Parathyroid adenoma (tissue), 2 donors: ENCODE measurements around the gene PPFIA2.

ENCODE experiments used
- H2AFZ ChIP-seq: fragments of 300-600 bp; sonication (generic); one replicate; pipeline ENCODE4 v1.7.0; 2017; ENCODE audit warnings: antibody characterized with exemption, mild to moderate bottlenecking
- H3K27ac ChIP-seq: fragments of 300-600 bp; sonication (generic); one replicate; pipeline ENCODE4 v1.7.0; 2017
- H3K27me3 ChIP-seq: fragments of 300-600 bp; sonication (generic); one replicate; pipeline ENCODE4 v1.7.0; 2017; ENCODE audit warnings: low read length; ENCODE audit not compliant: control insufficient read depth, insufficient read depth
- H3K36me3 ChIP-seq: fragments of 300-600 bp; sonication (generic); one replicate; pipeline ENCODE4 v1.7.0; 2017; ENCODE audit warnings: low read length; ENCODE audit not compliant: control insufficient read depth, insufficient read depth
- H3K4me1 ChIP-seq: fragments of 300-600 bp; sonication (generic); one replicate; pipeline ENCODE4 v1.7.0; 2017; ENCODE audit warnings: control low read depth
- H3K4me2 ChIP-seq: fragments of 300-600 bp; sonication (generic); one replicate; pipeline ENCODE4 v1.7.0; 2017; ENCODE audit warnings: low read length
- H3K4me3 ChIP-seq: fragments of 300-600 bp; sonication (generic); one replicate; pipeline ENCODE4 v1.7.0; 2017; ENCODE audit warnings: low read depth, low read length
- H3K79me2 ChIP-seq: fragments of 300-600 bp; sonication (generic); one replicate; pipeline ENCODE4 v1.7.0; 2017; ENCODE audit warnings: control low read depth
- H3K9ac ChIP-seq: fragments of 300-600 bp; sonication (generic); one replicate; pipeline ENCODE4 v1.7.0; 2017; ENCODE audit warnings: mild to moderate bottlenecking
- H3K9me3 ChIP-seq: fragments of 300-600 bp; sonication (generic); one replicate; pipeline ENCODE4 v1.7.0; 2017; ENCODE audit warnings: low read length; ENCODE audit not compliant: control insufficient read depth
- TF ChIP-seq, protein P1 (sequence below): fragments of 300-600 bp; sonication (generic); IDR thresholded peaks from one replicate; pipeline ENCODE4 v1.7.0; 2017; ENCODE audit warnings: antibody characterized with exemption, mild to moderate bottlenecking
- donor health status: primary hyperparathyroidism.

The PPFIA2 gene

DNA sequence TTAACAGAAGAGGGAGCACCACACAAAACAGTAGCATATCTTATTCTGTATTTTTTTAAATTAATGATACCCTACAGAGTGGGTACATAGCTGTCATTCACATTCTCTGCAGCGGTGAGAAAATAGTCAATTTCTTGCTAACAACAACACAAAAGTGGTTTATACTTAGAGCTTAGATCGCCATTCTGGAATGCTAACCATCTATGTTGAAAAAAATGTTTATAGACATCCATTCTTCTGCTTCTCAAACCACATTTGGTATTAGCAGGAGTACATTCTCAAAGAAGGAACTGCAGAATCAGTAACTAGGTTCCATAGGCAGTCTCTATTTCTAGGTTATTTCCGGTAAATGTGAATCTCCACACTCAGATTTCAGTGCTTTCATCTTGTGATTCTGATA lies 185.9 kb downstream of the PPFIA2 start:
- TF ChIP-seq, protein P1, sequence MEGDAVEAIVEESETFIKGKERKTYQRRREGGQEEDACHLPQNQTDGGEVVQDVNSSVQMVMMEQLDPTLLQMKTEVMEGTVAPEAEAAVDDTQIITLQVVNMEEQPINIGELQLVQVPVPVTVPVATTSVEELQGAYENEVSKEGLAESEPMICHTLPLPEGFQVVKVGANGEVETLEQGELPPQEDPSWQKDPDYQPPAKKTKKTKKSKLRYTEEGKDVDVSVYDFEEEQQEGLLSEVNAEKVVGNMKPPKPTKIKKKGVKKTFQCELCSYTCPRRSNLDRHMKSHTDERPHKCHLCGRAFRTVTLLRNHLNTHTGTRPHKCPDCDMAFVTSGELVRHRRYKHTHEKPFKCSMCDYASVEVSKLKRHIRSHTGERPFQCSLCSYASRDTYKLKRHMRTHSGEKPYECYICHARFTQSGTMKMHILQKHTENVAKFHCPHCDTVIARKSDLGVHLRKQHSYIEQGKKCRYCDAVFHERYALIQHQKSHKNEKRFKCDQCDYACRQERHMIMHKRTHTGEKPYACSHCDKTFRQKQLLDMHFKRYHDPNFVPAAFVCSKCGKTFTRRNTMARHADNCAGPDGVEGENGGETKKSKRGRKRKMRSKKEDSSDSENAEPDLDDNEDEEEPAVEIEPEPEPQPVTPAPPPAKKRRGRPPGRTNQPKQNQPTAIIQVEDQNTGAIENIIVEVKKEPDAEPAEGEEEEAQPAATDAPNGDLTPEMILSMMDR: no peak
- Histone ChIP-seq H3K79me2 (no peaks in the 10 kb centered on the region), H3K9me3 (no peaks in the 10 kb centered on the region), H2AFZ (no peak overlapping the region), H3K27ac (no peak overlapping the region), H3K4me2 (no peak overlapping the region), H3K36me3 (no peaks in the 10 kb centered on the region), H3K4me3 (no peak overlapping the region), H3K9ac (no peak overlapping the region), H3K4me1 (no peaks in the 10 kb centered on the region), H3K27me3 (no peaks in the 10 kb centered on the region)

DNA sequence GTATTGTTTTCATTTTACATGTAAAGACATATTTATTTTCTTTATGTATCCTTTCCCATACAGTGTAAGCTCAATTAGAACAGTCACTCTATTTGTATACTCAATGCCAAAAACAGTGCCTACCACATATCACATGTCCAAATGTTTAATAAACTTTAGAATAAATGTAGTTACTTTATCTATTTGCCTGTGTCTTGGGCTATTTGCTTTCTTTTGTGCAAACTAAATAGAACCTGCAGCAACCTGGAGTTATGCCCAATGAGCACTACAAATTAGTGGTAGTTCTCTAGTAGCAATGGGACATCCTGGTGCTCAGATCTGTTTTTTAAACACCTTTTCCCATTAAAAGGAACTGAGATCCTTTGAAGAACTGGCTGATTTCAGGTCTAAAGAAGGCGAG lies 186.7 kb downstream of the PPFIA2 start:
- Histone ChIP-seq H3K4me3 (no peak overlapping the region), H3K9ac (no peak overlapping the region), H3K4me2 (no peak overlapping the region), H3K79me2 (no peaks in the 10 kb centered on the region), H3K4me1 (no peaks in the 10 kb centered on the region), H3K27me3 (no peaks in the 10 kb centered on the region), H3K9me3 (no peaks in the 10 kb centered on the region), H3K36me3 (no peaks in the 10 kb centered on the region), H3K27ac (no peak overlapping the region), H2AFZ (no peak overlapping the region)
- TF ChIP-seq, protein P1: no peak

DNA sequence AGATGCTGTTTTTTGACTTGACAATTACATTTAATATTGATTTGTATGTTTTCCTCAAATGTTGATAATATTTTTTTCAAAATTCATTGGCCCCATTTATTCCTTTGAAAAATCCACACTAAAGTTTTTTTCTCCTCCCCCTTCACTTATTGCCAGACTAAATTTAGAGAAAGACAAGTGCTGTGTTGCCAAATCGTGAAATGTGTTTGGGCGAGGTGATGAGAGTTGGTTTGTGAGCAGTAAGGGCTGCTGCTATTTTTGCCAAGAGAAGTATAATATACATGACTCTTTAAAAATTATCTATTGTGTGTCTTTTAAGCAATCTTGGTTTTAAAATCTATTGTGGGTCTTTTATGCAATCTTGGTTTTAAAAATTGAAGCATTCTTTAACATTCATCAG lies 188.9 kb downstream of the PPFIA2 start:
- Histone ChIP-seq H3K4me1 (no peaks in the 10 kb centered on the region), H3K36me3 (no peaks in the 10 kb centered on the region), H3K4me2 (no peak overlapping the region), H3K9ac (no peak overlapping the region), H3K27me3 (no peaks in the 10 kb centered on the region), H2AFZ (no peak overlapping the region), H3K79me2 (no peaks in the 10 kb centered on the region), H3K9me3 (no peaks in the 10 kb centered on the region), H3K4me3 (no peak overlapping the region), H3K27ac (no peak overlapping the region)
- TF ChIP-seq, protein P1: no peak

DNA sequence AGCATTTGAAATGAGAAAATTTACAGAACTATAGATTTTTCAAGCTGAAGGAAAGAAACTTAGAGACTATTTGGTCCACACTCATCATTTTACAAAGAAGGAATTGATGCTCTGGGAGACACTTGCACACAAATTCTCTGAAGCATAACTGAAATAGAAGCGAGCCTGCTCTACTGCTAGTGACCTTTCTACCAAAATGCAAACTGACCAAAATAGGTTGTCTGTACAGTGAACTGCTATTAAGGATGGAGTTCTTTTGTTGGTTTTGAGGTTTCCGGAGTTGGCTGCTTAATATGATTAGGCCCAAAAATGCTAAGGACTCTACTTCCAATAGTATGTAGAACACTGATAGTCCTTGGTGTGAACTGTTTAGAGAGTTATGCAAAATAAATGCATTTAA lies 194.9 kb downstream of the PPFIA2 start:
- H3K27ac ChIP-seq: no peak overlapping the region
- no peaks in the 10 kb centered on the region for H3K9me3 ChIP-seq
- no peaks in the 10 kb centered on the region for H3K4me1 ChIP-seq
- H3K4me2 ChIP-seq: no peak overlapping the region
- H3K27me3 ChIP-seq: no peaks in the 10 kb centered on the region
- no peak overlapping the region for H2AFZ ChIP-seq
- no peaks in the 10 kb centered on the region for H3K79me2 ChIP-seq
- H3K4me3 ChIP-seq: no peak overlapping the region
- TF ChIP-seq, protein P1: no peak
- no peak overlapping the region for H3K9ac ChIP-seq
- no peaks in the 10 kb centered on the region for H3K36me3 ChIP-seq

DNA sequence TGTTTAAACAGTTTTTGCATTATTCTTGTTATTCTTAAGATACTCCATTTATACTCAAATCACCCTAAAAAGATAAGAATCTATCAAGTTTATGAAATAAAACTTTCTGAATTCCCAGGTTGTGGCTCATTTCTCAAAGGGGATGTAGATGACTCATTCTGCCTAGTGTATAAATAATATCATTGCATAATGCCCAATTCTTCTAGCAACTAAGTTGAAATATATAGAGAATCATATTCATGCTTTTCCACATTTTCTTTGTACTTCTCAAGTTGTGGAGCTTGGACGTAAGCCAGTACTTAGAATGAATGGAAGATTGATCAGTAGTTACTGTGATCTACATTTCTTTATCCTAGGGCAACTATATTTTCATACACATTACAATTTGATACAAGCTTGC lies 201.1 kb downstream of the PPFIA2 start:
- Histone ChIP-seq H3K27me3 (no peaks in the 10 kb centered on the region), H3K27ac (no peak overlapping the region), H3K4me3 (no peak overlapping the region), H2AFZ (no peak overlapping the region), H3K36me3 (no peaks in the 10 kb centered on the region), H3K9me3 (no peaks in the 10 kb centered on the region), H3K9ac (no peak overlapping the region), H3K4me2 (no peak overlapping the region), H3K79me2 (no peaks in the 10 kb centered on the region), H3K4me1 (no peaks in the 10 kb centered on the region)
- TF ChIP-seq, protein P1: no peak
